Neutrophil (primary cell): ENCODE measurements around the gene CACNA1E.

ENCODE experiments used
- H3K27ac ChIP-seq: fragments of 200-600 bp; sonication (generic); 2 replicates; pipeline ENCODE4 v1.5.1; 2016; ENCODE audit warnings: mild to moderate bottlenecking, moderate library complexity
- H3K27me3 ChIP-seq: fragments of 200-600 bp; sonication (generic); 2 replicates; pipeline ENCODE4 v1.6.0; 2016; ENCODE audit warnings: mild to moderate bottlenecking
- H3K36me3 ChIP-seq: fragments of 200-600 bp; sonication (generic); 2 replicates; pipeline ENCODE4 v1.5.1; 2017
- H3K4me1 ChIP-seq, 2 experiments: fragments of 200-600 bp in 1 of 2; sonication (generic) in 1 of 2; 1 replicate in 1 of 2; 2 replicates in 1 of 2; pipeline versions ENCODE4 v1.5.1 to v1.6.1; 2013 to 2016; ENCODE audit warnings: low read depth in 1 of 2, low read length in 1 of 2, mild to moderate bottlenecking in 1 of 2, moderate library complexity in 1 of 2; ENCODE audit not compliant: control insufficient read depth in 1 of 2, insufficient read depth in 1 of 2
- H3K4me3 ChIP-seq, 2 experiments: fragments of 200-600 bp in 1 of 2; sonication (generic) in 1 of 2; 1 replicate in 1 of 2; 2 replicates in 1 of 2; pipeline ENCODE4 v1.5.1; 2013 to 2016; ENCODE audit warnings: low read depth in 1 of 2, low read length in 1 of 2, mild to moderate bottlenecking in 1 of 2, moderate library complexity in 1 of 2
- H3K9me3 ChIP-seq: fragments of 200-600 bp; sonication (generic); 2 replicates; pipeline ENCODE4 v1.5.1; 2016
- TF ChIP-seq, protein P1 (sequence below): fragments of 200-600 bp; sonication (generic); IDR thresholded peaks from 2 replicates; pipeline ENCODE4 v1.5.1; 2016; ENCODE audit warnings: antibody characterized with exemption

CACNA1E gene

DNA sequence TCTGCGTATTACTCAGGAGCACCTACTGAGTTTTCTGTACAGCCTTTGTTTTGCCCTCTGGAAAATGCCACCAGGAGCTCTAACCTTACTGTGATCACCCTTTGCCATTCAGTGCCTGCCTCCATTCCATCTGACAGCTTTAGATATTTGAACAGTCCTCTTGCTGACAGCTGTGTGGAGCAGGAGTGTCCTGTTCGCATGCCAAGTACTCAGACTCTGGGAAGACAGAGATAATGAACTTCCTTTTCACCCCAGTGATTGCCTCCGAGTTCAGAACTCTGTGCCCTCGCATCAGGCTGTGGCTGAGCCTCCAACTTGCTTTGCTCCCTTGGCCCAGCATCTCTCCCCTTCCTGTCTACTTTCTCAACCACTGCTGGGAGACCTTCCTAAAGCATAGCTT is 74.0 kb downstream of the CACNA1E start:
- TF ChIP-seq, protein P1, sequence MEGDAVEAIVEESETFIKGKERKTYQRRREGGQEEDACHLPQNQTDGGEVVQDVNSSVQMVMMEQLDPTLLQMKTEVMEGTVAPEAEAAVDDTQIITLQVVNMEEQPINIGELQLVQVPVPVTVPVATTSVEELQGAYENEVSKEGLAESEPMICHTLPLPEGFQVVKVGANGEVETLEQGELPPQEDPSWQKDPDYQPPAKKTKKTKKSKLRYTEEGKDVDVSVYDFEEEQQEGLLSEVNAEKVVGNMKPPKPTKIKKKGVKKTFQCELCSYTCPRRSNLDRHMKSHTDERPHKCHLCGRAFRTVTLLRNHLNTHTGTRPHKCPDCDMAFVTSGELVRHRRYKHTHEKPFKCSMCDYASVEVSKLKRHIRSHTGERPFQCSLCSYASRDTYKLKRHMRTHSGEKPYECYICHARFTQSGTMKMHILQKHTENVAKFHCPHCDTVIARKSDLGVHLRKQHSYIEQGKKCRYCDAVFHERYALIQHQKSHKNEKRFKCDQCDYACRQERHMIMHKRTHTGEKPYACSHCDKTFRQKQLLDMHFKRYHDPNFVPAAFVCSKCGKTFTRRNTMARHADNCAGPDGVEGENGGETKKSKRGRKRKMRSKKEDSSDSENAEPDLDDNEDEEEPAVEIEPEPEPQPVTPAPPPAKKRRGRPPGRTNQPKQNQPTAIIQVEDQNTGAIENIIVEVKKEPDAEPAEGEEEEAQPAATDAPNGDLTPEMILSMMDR: no peak
- Histone ChIP-seq H3K9me3 (no peaks in the 10 kb centered on the region), H3K27ac (no peak overlapping the region), H3K27me3 (peaks cover 67% of the 10 kb centered on the region), H3K4me1 (no peaks in the 10 kb centered on the region), H3K36me3 (no peaks in the 10 kb centered on the region), H3K4me3 (no peak overlapping the region)

DNA sequence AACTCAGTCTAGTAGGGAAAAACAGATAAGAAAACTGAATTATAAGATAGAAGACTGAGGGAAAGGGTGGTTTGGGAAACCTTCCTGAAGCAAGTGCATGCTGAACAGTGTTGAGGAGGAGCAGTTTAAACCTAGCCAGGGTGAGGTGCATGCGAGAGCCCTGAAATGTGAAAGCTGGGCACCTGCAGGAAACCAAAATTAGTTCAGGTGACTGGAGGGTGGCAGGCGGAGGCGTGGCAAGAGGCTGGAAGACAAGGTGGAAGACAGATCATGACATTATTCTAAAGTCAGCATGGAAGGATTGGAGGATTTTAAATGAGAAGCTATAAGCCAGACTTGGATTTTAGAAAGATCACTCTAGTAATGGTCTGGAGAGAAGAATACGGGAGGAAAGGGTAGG is 75.1 kb downstream of the CACNA1E start:
- Histone ChIP-seq H3K27ac (no peak overlapping the region), H3K4me1 (no peaks in the 10 kb centered on the region), H3K4me3 (no peak overlapping the region), H3K9me3 (no peaks in the 10 kb centered on the region), H3K27me3 (peaks cover 77% of the 10 kb centered on the region), H3K36me3 (no peaks in the 10 kb centered on the region)
- TF ChIP-seq, protein P1: no peak

DNA sequence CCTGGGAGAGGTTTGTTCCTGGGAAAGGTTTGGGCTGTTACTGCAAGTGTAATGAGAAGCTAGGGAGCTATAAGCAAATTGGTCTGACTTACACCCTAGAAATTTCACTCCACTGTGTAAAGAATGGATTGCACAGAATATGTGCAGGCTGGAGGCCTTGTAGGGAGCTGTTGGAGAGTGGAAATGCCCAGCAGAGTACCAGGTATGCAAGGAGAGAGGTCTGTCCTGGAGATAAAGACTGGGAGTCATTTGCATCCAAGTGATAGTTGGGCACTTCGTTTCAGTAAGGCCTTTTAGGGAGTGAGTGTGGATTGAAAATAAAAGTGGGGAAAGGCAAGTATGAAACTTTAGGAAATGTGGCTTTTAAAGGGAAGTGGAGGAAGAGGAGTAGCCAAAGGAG is 75.8 kb downstream of the CACNA1E start:
- Histone ChIP-seq H3K27ac (no peak overlapping the region), H3K27me3 (peaks cover 71% of the 10 kb centered on the region), H3K4me1 (no peaks in the 10 kb centered on the region), H3K9me3 (no peaks in the 10 kb centered on the region), H3K4me3 (no peak overlapping the region), H3K36me3 (no peaks in the 10 kb centered on the region)
- TF ChIP-seq, protein P1: no peak

DNA sequence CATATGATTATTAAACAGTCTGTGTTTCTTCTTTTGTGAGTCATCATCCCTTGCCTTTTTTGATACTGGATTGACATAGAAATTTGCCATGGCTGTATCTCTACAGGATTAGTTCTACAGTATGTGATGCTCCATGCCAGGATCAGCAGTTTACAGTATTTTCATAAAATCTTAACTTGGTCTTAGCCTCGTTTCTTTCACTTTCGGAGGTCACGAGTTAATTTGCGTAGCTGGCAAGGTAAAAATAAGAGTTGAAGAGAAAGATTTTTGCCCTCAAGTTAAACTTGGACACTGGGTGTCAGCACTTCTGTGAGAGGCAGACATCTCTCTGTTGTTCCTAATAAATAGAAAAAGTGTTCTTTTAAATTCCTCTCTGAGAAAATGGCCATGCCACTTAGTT is 79.1 kb downstream of the CACNA1E start:
- Histone ChIP-seq H3K4me1 (no peaks in the 10 kb centered on the region), H3K27me3 (peaks cover 40% of the 10 kb centered on the region), H3K4me3 (no peak overlapping the region), H3K9me3 (no peaks in the 10 kb centered on the region), H3K36me3 (no peaks in the 10 kb centered on the region), H3K27ac (no peak overlapping the region)
- TF ChIP-seq, protein P1: no peak

DNA sequence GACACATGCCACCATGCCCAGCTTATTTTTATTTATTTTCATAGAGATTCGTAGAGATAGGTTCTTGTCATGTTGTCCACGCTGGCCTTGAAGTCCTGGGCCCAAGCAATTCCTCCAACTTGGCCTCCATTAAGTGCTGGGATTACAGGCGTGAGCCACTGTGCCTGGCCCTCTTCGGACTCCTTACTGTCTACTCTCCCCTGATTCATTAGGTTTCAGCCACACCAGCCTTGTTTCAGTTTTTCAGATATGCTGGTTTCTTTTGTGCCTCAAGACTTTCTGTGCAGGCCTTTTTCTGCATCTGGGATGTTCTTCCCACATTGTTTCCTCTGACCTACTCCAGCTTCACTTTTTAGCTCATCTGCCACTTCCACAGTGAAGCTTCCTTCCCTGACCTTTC is 85.4 kb downstream of the CACNA1E start:
- no peak overlapping the region for H3K27ac ChIP-seq
- H3K4me1 ChIP-seq: no peaks in the 10 kb centered on the region
- TF ChIP-seq, protein P1: no peak
- H3K27me3 ChIP-seq: peaks cover 24% of the 10 kb centered on the region
- H3K36me3 ChIP-seq: no peaks in the 10 kb centered on the region
- no peak overlapping the region for H3K4me3 ChIP-seq
- H3K9me3 ChIP-seq: no peaks in the 10 kb centered on the region

DNA sequence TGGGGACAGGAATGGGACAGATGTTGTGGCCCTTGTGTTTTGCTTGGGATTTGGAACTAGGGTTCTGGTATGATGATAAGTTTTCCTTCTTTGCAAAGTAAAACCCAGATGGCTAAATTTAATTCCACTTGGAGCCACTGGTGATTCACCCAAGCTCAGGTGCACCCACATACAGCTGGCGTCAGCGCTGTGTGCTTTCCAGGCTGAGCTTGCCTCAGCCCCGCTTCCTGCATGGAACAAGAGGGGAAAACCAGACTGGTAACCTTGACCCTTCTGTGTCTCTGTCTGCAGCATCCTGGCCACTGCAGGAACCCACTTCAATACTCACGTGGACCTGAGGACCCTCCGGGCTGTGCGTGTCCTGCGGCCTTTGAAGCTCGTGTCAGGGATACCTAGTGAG is 94.2 kb downstream of the CACNA1E start:
- peaks cover 30% of the 10 kb centered on the region for H3K27me3 ChIP-seq
- H3K4me1 ChIP-seq: no peaks in the 10 kb centered on the region
- TF ChIP-seq, protein P1: no peak
- H3K9me3 ChIP-seq: no peaks in the 10 kb centered on the region
- H3K4me3 ChIP-seq: no peak overlapping the region
- no peaks in the 10 kb centered on the region for H3K36me3 ChIP-seq
- H3K27ac ChIP-seq: no peak overlapping the region
